Smooth muscle cell (in vitro differentiated cells): ENCODE data around the gene SCP2. TPM values are rescaled to one million over a fixed set of nuclear protein-coding genes. Genes with fewer than 3 reads are reported as not detected.

ENCODE experiments used
- DNase-seq: peaks from one replicate; lab custom pipeline; 2025; ENCODE audit not compliant: unreplicated experiment; lab: John Stamatoyannopoulos, UW
- H2AFZ ChIP-seq: fragments of 200-600 bp; sonication (generic); 2 replicates; pipeline ENCODE4 v1.6.0; 2016; ENCODE audit warnings: antibody characterized with exemption, low read depth, mild to moderate bottlenecking
- H3F3A ChIP-seq: fragments of 200-600 bp; sonication (generic); 2 replicates; pipeline ENCODE4 v1.6.0; 2017; ENCODE audit warnings: antibody characterized with exemption, low read depth
- H3K27ac ChIP-seq: fragments of 200-600 bp; sonication (generic); 2 replicates; pipeline ENCODE4 v1.5.1; 2016; ENCODE audit warnings: low read depth, mild to moderate bottlenecking
- H3K27me3 ChIP-seq: fragments of 200-600 bp; sonication (generic); 2 replicates; pipeline ENCODE4 v1.6.1; 2016; ENCODE audit warnings: low read depth, mild to moderate bottlenecking
- H3K36me3 ChIP-seq: fragments of 200-600 bp; sonication (generic); 2 replicates; pipeline ENCODE4 v1.5.1; 2016; ENCODE audit warnings: low read depth
- H3K4me1 ChIP-seq: fragments of 200-600 bp; sonication (generic); 2 replicates; pipeline ENCODE4 v1.5.1; 2016; ENCODE audit warnings: low read depth
- H3K4me2 ChIP-seq: fragments of 200-600 bp; sonication (generic); 2 replicates; pipeline ENCODE4 v1.6.0; 2016; ENCODE audit warnings: mild to moderate bottlenecking
- H3K4me3 ChIP-seq: fragments of 200-600 bp; sonication (generic); 2 replicates; pipeline ENCODE4 v1.5.1; 2016; ENCODE audit warnings: mild to moderate bottlenecking
- H3K79me2 ChIP-seq: fragments of 200-600 bp; sonication (generic); 2 replicates; pipeline ENCODE4 v1.6.0; 2016; ENCODE audit warnings: low read depth, mild to moderate bottlenecking
- H3K9ac ChIP-seq: fragments of 200-600 bp; sonication (generic); 2 replicates; pipeline ENCODE4 v1.6.0; 2016; ENCODE audit warnings: low read depth
- H3K9me3 ChIP-seq: fragments of 200-600 bp; sonication (generic); replicated peaks from 2 replicates; pipeline ENCODE4 v1.5.1; 2016; ENCODE audit warnings: low read depth
- H4K20me1 ChIP-seq: fragments of 200-600 bp; sonication (generic); 2 replicates; pipeline ENCODE4 v1.6.0; 2016; ENCODE audit warnings: low read depth
- WGBS: methylation state at CpG from one replicate; pipeline ENCODE4 v1.1.7; 2016; ENCODE audit warnings: low lambda C conversion rate; 5-methylcytosine and 5-hydroxymethylcytosine counted together
- polyA plus RNA-seq: library from polyadenylated mRNA; unstranded; fragments of >200 nt; fragmentation: Nextera tagmentation; extraction: Ambion mirVana; gene quantifications from 2 replicates; pipeline ENCODE4 v1.2.1, GENCODE V29; 2016
- total RNA-seq: library from RNA; depleted of rRNA; stranded (reverse); fragments of >200 nt; gene quantifications from 2 replicates; pipeline ENCODE4 v1.2.3, GENCODE V29; 2014
- TF ChIP-seq, protein P1 (sequence below): fragments of 200-600 bp; sonication (generic); IDR thresholded peaks from 2 replicates; pipeline ENCODE4 v1.5.1; 2017; ENCODE audit warnings: borderline replicate concordance, mild to moderate bottlenecking, antibody characterized with exemption; ENCODE audit not compliant: insufficient read depth, poor library complexity, severe bottlenecking

The SCP2 gene
- total and polyA plus RNA-seq, 2 experiments from 2014 or later, result 94.8 to 120 TPM

GRCh38 chr1:52913014-52913413 lies 14.1 kb upstream of the SCP2 start:
- Histone ChIP-seq H3K9me3 (no peaks in the 10 kb centered on the region), H2AFZ (no peak overlapping the region), H3K27me3 (no peaks in the 10 kb centered on the region), H3K4me1 (no peaks in the 10 kb centered on the region), H3K79me2 (no peaks in the 10 kb centered on the region), H3K4me2 (no peak overlapping the region), H3K9ac (no peak overlapping the region), H3K27ac (no peak overlapping the region), H3K4me3 (no peak overlapping the region), H3F3A (no peaks in the 10 kb centered on the region), H3K36me3 (no peaks in the 10 kb centered on the region), H4K20me1 (no peaks in the 10 kb centered on the region)
- DNase-seq, result no peak
- TF ChIP-seq, protein P1, sequence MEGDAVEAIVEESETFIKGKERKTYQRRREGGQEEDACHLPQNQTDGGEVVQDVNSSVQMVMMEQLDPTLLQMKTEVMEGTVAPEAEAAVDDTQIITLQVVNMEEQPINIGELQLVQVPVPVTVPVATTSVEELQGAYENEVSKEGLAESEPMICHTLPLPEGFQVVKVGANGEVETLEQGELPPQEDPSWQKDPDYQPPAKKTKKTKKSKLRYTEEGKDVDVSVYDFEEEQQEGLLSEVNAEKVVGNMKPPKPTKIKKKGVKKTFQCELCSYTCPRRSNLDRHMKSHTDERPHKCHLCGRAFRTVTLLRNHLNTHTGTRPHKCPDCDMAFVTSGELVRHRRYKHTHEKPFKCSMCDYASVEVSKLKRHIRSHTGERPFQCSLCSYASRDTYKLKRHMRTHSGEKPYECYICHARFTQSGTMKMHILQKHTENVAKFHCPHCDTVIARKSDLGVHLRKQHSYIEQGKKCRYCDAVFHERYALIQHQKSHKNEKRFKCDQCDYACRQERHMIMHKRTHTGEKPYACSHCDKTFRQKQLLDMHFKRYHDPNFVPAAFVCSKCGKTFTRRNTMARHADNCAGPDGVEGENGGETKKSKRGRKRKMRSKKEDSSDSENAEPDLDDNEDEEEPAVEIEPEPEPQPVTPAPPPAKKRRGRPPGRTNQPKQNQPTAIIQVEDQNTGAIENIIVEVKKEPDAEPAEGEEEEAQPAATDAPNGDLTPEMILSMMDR, result no peak
- 85% methylated on average over 3 of the region's 3 CpGs for WGBS

GRCh38 chr1:52913537-52913936 lies 13.5 kb upstream of the SCP2 start:
- TF ChIP-seq, protein P1, result no peak
- no peaks in the 10 kb centered on the region for H3K36me3 ChIP-seq
- H3K9ac ChIP-seq, result no peak overlapping the region
- no peaks in the 10 kb centered on the region for H3K27me3 ChIP-seq
- no peak overlapping the region for H3K27ac ChIP-seq
- H3K4me2 ChIP-seq, result no peak overlapping the region
- WGBS, result 83% methylated on average over 8 of the region's 8 CpGs
- no peak for DNase-seq
- H2AFZ ChIP-seq, result no peak overlapping the region
- no peaks in the 10 kb centered on the region for H3K79me2 ChIP-seq
- no peaks in the 10 kb centered on the region for H3K4me1 ChIP-seq
- no peak overlapping the region for H3K4me3 ChIP-seq
- H3K9me3 ChIP-seq, result no peaks in the 10 kb centered on the region
- H3F3A ChIP-seq, result no peaks in the 10 kb centered on the region
- no peaks in the 10 kb centered on the region for H4K20me1 ChIP-seq

DNA sequence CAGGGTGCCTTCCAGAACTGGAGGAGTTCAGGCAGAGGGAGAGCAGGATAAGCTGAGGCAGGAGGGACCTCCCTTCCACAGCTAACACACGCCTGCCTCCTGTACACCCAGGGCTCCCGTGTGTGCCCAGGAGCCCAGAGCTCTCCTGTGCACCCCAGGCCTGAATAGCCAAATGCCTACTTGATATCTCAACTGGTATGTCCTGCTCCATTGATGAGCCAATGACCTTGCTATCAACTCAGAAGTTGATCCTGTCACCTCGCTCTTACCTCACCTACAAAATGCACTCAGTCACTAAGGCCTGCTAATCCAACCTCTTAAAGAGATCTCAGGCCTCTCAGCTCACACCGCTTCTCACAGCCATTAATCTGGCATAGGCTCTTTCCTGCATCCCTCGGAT lies 12.6 kb upstream of the SCP2 start:
- H3K4me1 ChIP-seq, result no peaks in the 10 kb centered on the region
- H3K27ac ChIP-seq, result no peak overlapping the region
- H3K4me3 ChIP-seq, result no peak overlapping the region
- 90% methylated on average over 5 of the region's 5 CpGs for WGBS
- no peaks in the 10 kb centered on the region for H4K20me1 ChIP-seq
- H3K79me2 ChIP-seq, result no peaks in the 10 kb centered on the region
- H3K4me2 ChIP-seq, result no peak overlapping the region
- H2AFZ ChIP-seq, result no peak overlapping the region
- no peaks in the 10 kb centered on the region for H3F3A ChIP-seq
- no peaks in the 10 kb centered on the region for H3K27me3 ChIP-seq
- H3K9me3 ChIP-seq, result no peaks in the 10 kb centered on the region
- no peak overlapping the region for H3K9ac ChIP-seq
- H3K36me3 ChIP-seq, result no peaks in the 10 kb centered on the region
- TF ChIP-seq, protein P1, result no peak
- no peak for DNase-seq

GRCh38 chr1:52915211-52915854 lies 11.7 kb upstream of the SCP2 start:
- H2AFZ ChIP-seq, result no peak overlapping the region
- H3K4me1 ChIP-seq, result no peaks in the 10 kb centered on the region
- no peak overlapping the region for H3K27ac ChIP-seq
- no peak overlapping the region for H3K4me2 ChIP-seq
- no peaks in the 10 kb centered on the region for H3K79me2 ChIP-seq
- no peaks in the 10 kb centered on the region for H4K20me1 ChIP-seq
- H3K27me3 ChIP-seq, result peaks cover 8% of the 10 kb centered on the region
- WGBS, result 88% methylated on average over 2 of the region's 2 CpGs
- no peaks in the 10 kb centered on the region for H3K36me3 ChIP-seq
- DNase-seq, result no peak
- TF ChIP-seq, protein P1, result no peak
- H3K4me3 ChIP-seq, result no peak overlapping the region
- no peaks in the 10 kb centered on the region for H3F3A ChIP-seq
- no peaks in the 10 kb centered on the region for H3K9me3 ChIP-seq
- H3K9ac ChIP-seq, result no peak overlapping the region
